Mesenchymal stem cell (in vitro differentiated cells and primary cell): ENCODE data around the gene TBX2.

Source experiments
- DNase-seq: peaks from one replicate; pipeline ENCODE4 v3.0.0-alpha.2; 2013
- H2AFZ ChIP-seq: one replicate; pipeline ENCODE4 v1.6.1; 2013; ENCODE audit warnings: low read depth, mild to moderate bottlenecking, control low read depth, inconsistent platforms, low read length, moderate library complexity
- H2AK5ac ChIP-seq: 2 replicates; pipeline ENCODE4 v1.6.1; 2013; ENCODE audit warnings: low read length, moderate library complexity, mild to moderate bottlenecking, inconsistent platforms; ENCODE audit not compliant: severe bottlenecking
- H2BK120ac ChIP-seq: one replicate; pipeline ENCODE4 v1.6.1; 2013; ENCODE audit warnings: low read depth, mild to moderate bottlenecking, inconsistent platforms, low read length, moderate library complexity
- H2BK12ac ChIP-seq, 2 experiments: one replicate each; pipeline ENCODE4 v1.6.1; 2013; ENCODE audit warnings: inconsistent platforms in 2 of 2, low read length in 2 of 2, mild to moderate bottlenecking in 2 of 2, moderate library complexity in 2 of 2, control low read depth in 1 of 2
- H2BK15ac ChIP-seq: one replicate; pipeline ENCODE4 v1.6.1; 2013; ENCODE audit warnings: mild to moderate bottlenecking, low read depth, inconsistent platforms; ENCODE audit not compliant: poor library complexity, severe bottlenecking
- H2BK5ac ChIP-seq: 2 replicates; pipeline ENCODE4 v1.6.1; 2013; ENCODE audit warnings: low read depth, mild to moderate bottlenecking, low read length, control low read depth, inconsistent platforms; ENCODE audit not compliant: poor library complexity, severe bottlenecking
- H3K14ac ChIP-seq, 2 experiments: one replicate each; pipeline ENCODE4 v1.6.1; 2013; ENCODE audit warnings: inconsistent platforms in 2 of 2, low read length in 2 of 2, control low read depth in 1 of 2, mild to moderate bottlenecking in 1 of 2, moderate library complexity in 1 of 2
- H3K18ac ChIP-seq, 2 experiments: one replicate each; pipeline ENCODE4 v1.6.1; 2013; ENCODE audit warnings: inconsistent platforms in 2 of 2, low read length in 2 of 2, control low read depth in 1 of 2, low read depth in 1 of 2, mild to moderate bottlenecking in 1 of 2
- H3K23ac ChIP-seq, 2 experiments: one replicate each; pipeline ENCODE4 v1.6.1; 2013; ENCODE audit warnings: inconsistent platforms in 2 of 2, low read length in 2 of 2, mild to moderate bottlenecking in 2 of 2, moderate library complexity in 2 of 2, control low read depth in 1 of 2
- H3K27ac ChIP-seq: 2 replicates; pipeline ENCODE4 v1.5.1; 2013; ENCODE audit warnings: mild to moderate bottlenecking, moderate library complexity, low read length, control low read depth, inconsistent platforms; ENCODE audit not compliant: poor library complexity, severe bottlenecking
- H3K27me3 ChIP-seq, 2 experiments: 2 replicates each; pipeline versions ENCODE4 v1.6.1 to v1.7.0; 2013; ENCODE audit warnings: low read length in 2 of 2, mild to moderate bottlenecking in 2 of 2, moderate library complexity in 2 of 2, control low read depth in 1 of 2, inconsistent platforms in 1 of 2; ENCODE audit not compliant: control insufficient read depth in 1 of 2, insufficient read depth in 1 of 2
- H3K36me3 ChIP-seq, 2 experiments: 2 replicates each; pipeline versions ENCODE4 v1.6.1 to v1.7.0; 2013; ENCODE audit warnings: low read length in 2 of 2, control low read depth in 1 of 2, inconsistent platforms in 1 of 2, low read depth in 1 of 2, mild to moderate bottlenecking in 1 of 2; ENCODE audit not compliant: insufficient read depth in 2 of 2, control insufficient read depth in 1 of 2
- H3K4ac ChIP-seq, 2 experiments: one replicate each; pipeline ENCODE4 v1.6.1; 2013; ENCODE audit warnings: inconsistent platforms in 2 of 2, low read length in 2 of 2, mild to moderate bottlenecking in 2 of 2, moderate library complexity in 2 of 2, control low read depth in 1 of 2, low read depth in 1 of 2
- H3K4me1 ChIP-seq: 2 replicates; pipeline ENCODE4 v1.6.1; 2013; ENCODE audit warnings: low read depth, low read length, control low read depth; ENCODE audit not compliant: control insufficient read depth, insufficient read depth
- H3K4me2 ChIP-seq: 2 replicates; pipeline ENCODE4 v1.6.1; 2013; ENCODE audit warnings: low read length, mild to moderate bottlenecking, inconsistent platforms; ENCODE audit not compliant: poor library complexity, severe bottlenecking
- H3K4me3 ChIP-seq, 2 experiments: 2 replicates each; pipeline versions ENCODE4 v1.5.1 to v1.7.0; 2013; ENCODE audit warnings: low read length in 2 of 2, mild to moderate bottlenecking in 2 of 2, control low read depth in 1 of 2, low read depth in 1 of 2; ENCODE audit not compliant: insufficient read depth in 1 of 2
- H3K79me1 ChIP-seq: replicated peaks from 2 replicates; pipeline ENCODE4 v1.6.1; 2013; ENCODE audit warnings: mild to moderate bottlenecking, control low read depth, low read length, inconsistent platforms; ENCODE audit not compliant: poor library complexity, severe bottlenecking
- H3K9ac ChIP-seq: 2 replicates; pipeline ENCODE4 v1.7.0; 2013; ENCODE audit warnings: mild to moderate bottlenecking, low read length, moderate library complexity
- H3K9me3 ChIP-seq: 2 replicates; pipeline ENCODE4 v1.7.0; 2013; ENCODE audit warnings: mild to moderate bottlenecking, low read length; ENCODE audit not compliant: control insufficient read depth
- H4K8ac ChIP-seq: one replicate; pipeline ENCODE4 v1.6.1; 2013; ENCODE audit warnings: inconsistent platforms, mild to moderate bottlenecking, low read length, moderate library complexity
- H4K91ac ChIP-seq: one replicate; pipeline ENCODE4 v1.6.1; 2013; ENCODE audit warnings: mild to moderate bottlenecking, low read length, inconsistent platforms
- WGBS: methylation state at CpG from one replicate; pipeline ENCODE4 v1.1.7; 2013; ENCODE audit warnings: mixed read lengths; 5-methylcytosine and 5-hydroxymethylcytosine counted together

The TBX2 gene

DNA sequence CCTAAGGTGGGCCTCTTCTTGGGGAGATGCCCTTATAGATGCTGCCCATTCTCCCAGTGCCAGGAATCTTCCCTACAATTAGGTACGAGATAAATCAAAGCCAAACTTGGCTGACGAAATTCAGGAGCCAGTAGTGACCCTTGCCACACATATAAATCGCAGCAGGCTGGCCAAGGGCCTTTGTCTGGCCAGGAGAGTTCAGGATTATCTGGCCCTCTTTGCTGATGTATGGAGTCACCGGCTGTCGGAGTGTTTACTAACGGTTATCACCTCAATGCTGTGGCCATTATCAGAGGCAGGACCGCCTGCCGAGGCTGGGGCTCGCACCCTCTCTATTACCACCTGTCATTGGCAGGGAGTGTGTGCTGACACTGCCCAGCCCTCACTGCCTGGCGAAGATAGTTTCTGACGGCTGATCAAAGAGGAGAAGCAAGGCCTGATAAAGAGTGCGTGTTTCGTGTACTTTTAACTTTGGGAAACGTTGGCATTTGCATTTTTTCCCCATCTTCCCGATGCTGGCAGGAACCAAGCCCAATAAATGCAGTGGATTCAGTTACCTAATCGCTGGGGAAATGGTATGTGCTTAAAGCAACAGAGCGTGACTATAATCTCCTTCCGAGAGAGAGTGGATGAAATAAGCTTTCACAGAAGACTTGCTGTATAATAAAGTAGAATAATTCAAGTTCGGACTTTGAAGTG lies 32.8 kb upstream of the TBX2 start:
- Histone ChIP-seq H3K9ac (no peak overlapping the region), H3K23ac (no peak overlapping the region), H3K27ac (no peak overlapping the region), H3K4me1 (peaks cover 4% of the 10 kb centered on the region), H4K8ac (no peak overlapping the region), H2AFZ (no peak overlapping the region), H3K79me1 (no peaks in the 10 kb centered on the region), H2BK15ac (no peak overlapping the region), H2BK120ac (no peak overlapping the region), H2BK5ac (no peak overlapping the region), H3K14ac (peak overlapping the region in 1 of 2 experiments; percentile 49), H3K4me2 (no peak overlapping the region), H3K4ac (no peak overlapping the region), H2AK5ac (no peak overlapping the region), H2BK12ac (peak overlapping the region in 1 of 2 experiments; percentile 28), H3K36me3 (peaks cover 0 to 3% of the 10 kb centered on the region in 2 experiments), H4K91ac (no peak overlapping the region), H3K4me3 (no peak overlapping the region), H3K9me3 (no peaks in the 10 kb centered on the region), H3K18ac (peak overlapping the region in 1 of 2 experiments; percentile 23), H3K27me3 (no peaks in the 10 kb centered on the region)
- DNase-seq, result no peak
- 57% methylated on average over 19 of the region's 19 CpGs for WGBS

DNA sequence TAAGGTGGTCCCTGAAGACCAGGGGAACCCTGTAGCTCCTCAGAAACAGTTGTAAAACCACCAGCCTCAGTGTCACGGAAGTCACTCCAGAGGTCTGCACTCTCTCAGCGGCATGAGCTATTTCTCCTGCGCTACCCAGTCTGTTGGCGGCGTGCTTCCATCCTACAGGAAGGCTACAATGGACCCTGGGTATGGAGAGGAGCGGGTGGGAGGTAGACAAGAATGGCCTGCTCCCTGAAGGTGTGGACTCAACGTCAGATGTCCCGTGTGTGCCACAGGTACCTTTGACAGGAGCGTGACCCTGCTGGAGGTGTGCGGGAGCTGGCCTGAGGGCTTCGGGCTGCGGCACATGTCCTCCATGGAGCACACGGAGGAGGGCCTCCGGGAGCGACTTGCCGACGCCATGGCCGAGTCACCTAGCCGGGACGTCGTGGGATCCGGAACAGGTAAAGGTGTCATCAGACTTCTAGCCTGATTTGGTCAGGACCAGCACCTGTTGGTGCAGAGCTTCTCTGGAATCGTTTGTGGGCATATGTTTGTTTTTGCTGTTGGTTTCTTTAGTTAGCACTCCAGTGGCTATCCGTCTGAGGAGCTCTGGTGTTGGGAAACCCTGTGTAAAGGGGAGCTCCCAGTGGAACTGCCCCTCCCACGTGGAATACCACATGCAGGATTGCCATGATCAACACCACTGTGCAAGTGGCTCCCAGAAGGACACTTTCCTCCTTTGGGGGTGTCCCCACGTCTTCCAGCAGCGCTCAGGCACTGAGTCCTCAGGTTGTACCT lies 31.4 kb upstream of the TBX2 start:
- H2BK120ac ChIP-seq, result no peak overlapping the region
- no peak overlapping the region for H2BK12ac ChIP-seq
- no peak overlapping the region for H2AFZ ChIP-seq
- no peak overlapping the region for H3K14ac ChIP-seq
- no peak overlapping the region for H2AK5ac ChIP-seq
- no peak overlapping the region for H3K4me2 ChIP-seq
- no peaks in the 10 kb centered on the region for H3K9me3 ChIP-seq
- H3K27me3 ChIP-seq, result no peaks in the 10 kb centered on the region
- H3K4me1 ChIP-seq, result peaks cover 4% of the 10 kb centered on the region
- 96% methylated on average over 27 of the region's 27 CpGs for WGBS
- H3K4me3 ChIP-seq, result no peak overlapping the region
- no peak overlapping the region for H3K9ac ChIP-seq
- no peak overlapping the region for H3K4ac ChIP-seq
- DNase-seq, result no peak
- H3K27ac ChIP-seq, result no peak overlapping the region
- no peaks in the 10 kb centered on the region for H3K79me1 ChIP-seq
- no peak overlapping the region for H3K23ac ChIP-seq
- H2BK15ac ChIP-seq, result peak overlapping the region; percentile 44
- H3K18ac ChIP-seq, result no peak overlapping the region
- no peak overlapping the region for H4K8ac ChIP-seq
- no peak overlapping the region for H2BK5ac ChIP-seq
- H4K91ac ChIP-seq, result no peak overlapping the region
- peaks cover 0 to 3% of the 10 kb centered on the region in 2 experiments for H3K36me3 ChIP-seq

DNA sequence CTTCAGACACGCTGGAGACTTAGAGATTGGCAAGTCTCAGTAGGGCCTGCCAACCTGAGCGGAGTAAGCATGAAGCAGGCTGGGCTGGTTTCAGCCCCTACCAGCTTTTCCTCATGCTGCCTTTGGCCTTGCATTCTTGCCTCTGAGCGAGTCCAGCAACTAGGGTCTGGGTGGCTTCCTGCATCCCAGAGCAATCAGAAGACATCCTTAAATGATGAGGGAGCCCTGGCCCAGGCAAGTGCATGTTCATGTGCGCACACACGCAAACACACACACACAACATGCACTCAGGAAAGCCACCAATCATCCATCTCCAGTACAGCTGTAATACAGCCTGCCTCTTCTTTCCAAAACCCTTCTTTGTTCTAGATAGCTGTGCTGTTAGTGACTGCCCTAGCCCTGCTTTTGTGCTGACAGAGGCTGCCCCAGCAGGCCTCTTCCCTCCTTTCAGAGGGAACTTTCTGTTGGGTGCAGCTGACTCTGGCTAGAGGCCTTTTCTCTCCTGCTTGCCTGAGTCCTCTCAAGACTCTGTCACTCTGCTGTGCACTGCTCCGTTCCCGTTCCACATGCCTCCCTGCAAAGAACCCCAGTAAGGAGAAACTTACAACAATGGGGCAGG lies 30.7 kb upstream of the TBX2 start:
- no peak overlapping the region for H3K27ac ChIP-seq
- no peak overlapping the region for H3K23ac ChIP-seq
- no peak overlapping the region for H4K91ac ChIP-seq
- H3K9me3 ChIP-seq, result no peaks in the 10 kb centered on the region
- H3K4me3 ChIP-seq, result no peak overlapping the region
- H3K27me3 ChIP-seq, result no peaks in the 10 kb centered on the region
- WGBS, result 95% methylated on average over 7 of the region's 7 CpGs
- H2BK15ac ChIP-seq, result no peak overlapping the region
- H2BK5ac ChIP-seq, result no peak overlapping the region
- peaks cover 4% of the 10 kb centered on the region for H3K4me1 ChIP-seq
- H3K18ac ChIP-seq, result no peak overlapping the region
- no peak overlapping the region for H3K4ac ChIP-seq
- no peak overlapping the region for H4K8ac ChIP-seq
- peaks cover 0 to 3% of the 10 kb centered on the region in 2 experiments for H3K36me3 ChIP-seq
- no peak overlapping the region for H2BK120ac ChIP-seq
- no peaks in the 10 kb centered on the region for H3K79me1 ChIP-seq
- H2AFZ ChIP-seq, result no peak overlapping the region
- H2BK12ac ChIP-seq, result no peak overlapping the region
- no peak overlapping the region for H2AK5ac ChIP-seq
- no peak overlapping the region for H3K9ac ChIP-seq
- no peak overlapping the region for H3K4me2 ChIP-seq
- DNase-seq, result no peak
- H3K14ac ChIP-seq, result no peak overlapping the region

DNA sequence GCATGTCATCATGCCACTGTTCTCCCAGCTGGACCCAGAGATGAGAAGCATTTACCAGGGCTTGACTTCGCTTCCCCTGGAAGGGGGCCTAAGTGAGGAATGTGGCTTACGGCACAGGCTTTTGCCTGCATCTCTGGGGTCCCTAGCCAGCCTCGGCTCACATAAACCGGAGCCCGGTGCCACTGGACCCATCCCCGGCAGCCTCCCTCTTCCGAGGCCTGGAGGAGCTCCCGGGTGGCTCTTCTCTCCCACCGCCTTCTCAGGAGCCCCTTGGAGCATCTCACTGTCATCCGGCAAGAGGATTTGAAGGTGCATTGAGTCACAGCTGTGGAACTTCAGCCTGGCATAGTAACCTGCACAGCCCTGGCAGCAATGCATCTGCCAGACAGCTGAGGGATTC lies 29.9 kb upstream of the TBX2 start:
- peaks cover 4% of the 10 kb centered on the region for H3K4me1 ChIP-seq
- H4K8ac ChIP-seq, result no peak overlapping the region
- no peak overlapping the region for H3K4ac ChIP-seq
- no peak overlapping the region for H3K9ac ChIP-seq
- H3K23ac ChIP-seq, result no peak overlapping the region
- H3K27me3 ChIP-seq, result no peaks in the 10 kb centered on the region
- peak overlapping the region; percentile 74 for H4K91ac ChIP-seq
- no peak overlapping the region for H2AK5ac ChIP-seq
- H3K36me3 ChIP-seq, result peaks cover 0 to 3% of the 10 kb centered on the region in 2 experiments
- no peak overlapping the region for H2BK120ac ChIP-seq
- H3K79me1 ChIP-seq, result no peaks in the 10 kb centered on the region
- H2BK5ac ChIP-seq, result no peak overlapping the region
- H2BK15ac ChIP-seq, result no peak overlapping the region
- H3K4me3 ChIP-seq, result no peak overlapping the region
- H3K4me2 ChIP-seq, result no peak overlapping the region
- peak overlapping the region in 1 of 2 experiments; percentile 41 for H2BK12ac ChIP-seq
- 96% methylated on average over 10 of the region's 10 CpGs for WGBS
- no peak overlapping the region for H3K18ac ChIP-seq
- DNase-seq, result no peak
- H3K14ac ChIP-seq, result no peak overlapping the region
- H3K9me3 ChIP-seq, result no peaks in the 10 kb centered on the region
- H3K27ac ChIP-seq, result no peak overlapping the region
- no peak overlapping the region for H2AFZ ChIP-seq
